ENCODE data around the gene FRMD6. TPM values are rescaled to one million over a fixed set of nuclear protein-coding genes. Genes with fewer than 3 reads are reported as not detected.

FRMD6 gene
- total and polyA plus RNA-seq, 9 donors, result 19.4 to 41.4 (median 27.1) TPM

DNA sequence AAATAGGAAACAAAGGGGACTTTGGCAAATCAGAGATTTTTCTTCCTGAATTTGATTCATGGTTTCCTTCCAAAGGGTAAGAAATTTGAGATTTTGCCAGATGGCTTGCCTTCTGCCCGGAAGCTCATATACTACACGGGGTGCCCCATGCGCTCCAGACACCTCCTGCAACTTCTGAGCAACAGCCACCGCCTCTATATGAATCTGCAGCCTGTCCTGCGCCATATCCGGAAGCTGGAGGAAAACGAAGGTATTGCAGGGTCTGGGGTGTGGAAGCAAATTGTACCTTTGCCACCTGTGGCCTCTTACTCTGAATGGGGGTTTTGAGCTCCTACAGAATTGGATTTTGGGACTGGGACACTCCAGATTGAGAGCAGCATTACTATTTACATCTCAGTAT is 63.5 kb downstream of the FRMD6 start:
- Histone ChIP-seq H3K9me3 (replicated peaks; ENCODE audit: control insufficient read depth, low read depth, low read length) (no peaks in the 10 kb centered on the region), H3K27ac (ENCODE audit: low read length) (no peak overlapping the region), H3K4me3 (ENCODE audit: low read length) (no peak overlapping the region), H3K27me3 (ENCODE audit: control insufficient read depth, insufficient read depth, low read length) (no peaks in the 10 kb centered on the region), H3K4me1 (ENCODE audit: control insufficient read depth, insufficient read depth, low read length) (no peaks in the 10 kb centered on the region), H3K36me3 (ENCODE audit: control insufficient read depth, insufficient read depth, low read length) (peaks cover 40% of the 10 kb centered on the region)
- WGBS (ENCODE audit: insufficient coverage), result 60% methylated on average over 4 of the region's 7 CpGs
- no peak for DNase-seq

- DNase-seq, result no peak
- 44% methylated on average over 1 of the region's 2 CpGs for WGBS (ENCODE audit: insufficient coverage)
Observed at GRCh38 chr14:51715742-51716141, 64.0 kb downstream of the FRMD6 start.

DNA sequence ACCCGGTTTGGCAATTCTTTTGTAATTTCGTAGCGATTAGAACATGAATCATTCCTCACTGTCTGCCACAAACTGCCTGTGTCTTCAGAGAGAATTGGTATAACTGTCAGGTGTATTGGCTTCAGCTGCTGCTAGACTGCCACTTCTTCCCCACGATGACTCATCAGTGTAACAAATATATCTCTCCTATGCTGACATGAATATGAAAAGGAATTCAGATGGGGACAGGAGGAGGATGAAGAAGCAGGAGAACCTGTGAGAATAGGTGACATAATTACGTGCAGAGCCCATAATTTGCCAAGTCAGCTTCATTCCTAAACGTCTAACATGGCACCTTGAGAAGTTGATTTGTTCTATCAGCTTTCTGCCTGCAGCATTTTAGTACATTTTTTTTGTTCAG is 64.9 kb downstream of the FRMD6 start:
- H3K9me3 ChIP-seq (replicated peaks; ENCODE audit: control insufficient read depth, low read depth, low read length), result no peaks in the 10 kb centered on the region
- WGBS (ENCODE audit: insufficient coverage), result no CpG with 5 or more reads among the region's 6 CpGs

More at GRCh38 chr14:51715742-51716141, 64.0 kb downstream of the FRMD6 start:
- Histone ChIP-seq H3K36me3 (ENCODE audit: control insufficient read depth, insufficient read depth, low read length) (peaks cover 44% of the 10 kb centered on the region), H3K4me1 (ENCODE audit: control insufficient read depth, insufficient read depth, low read length) (no peaks in the 10 kb centered on the region), H3K27ac (ENCODE audit: low read length) (no peak overlapping the region), H3K9me3 (replicated peaks; ENCODE audit: control insufficient read depth, low read depth, low read length) (no peaks in the 10 kb centered on the region), H3K27me3 (ENCODE audit: control insufficient read depth, insufficient read depth, low read length) (no peaks in the 10 kb centered on the region), H3K4me3 (ENCODE audit: low read length) (no peak overlapping the region)

DNA sequence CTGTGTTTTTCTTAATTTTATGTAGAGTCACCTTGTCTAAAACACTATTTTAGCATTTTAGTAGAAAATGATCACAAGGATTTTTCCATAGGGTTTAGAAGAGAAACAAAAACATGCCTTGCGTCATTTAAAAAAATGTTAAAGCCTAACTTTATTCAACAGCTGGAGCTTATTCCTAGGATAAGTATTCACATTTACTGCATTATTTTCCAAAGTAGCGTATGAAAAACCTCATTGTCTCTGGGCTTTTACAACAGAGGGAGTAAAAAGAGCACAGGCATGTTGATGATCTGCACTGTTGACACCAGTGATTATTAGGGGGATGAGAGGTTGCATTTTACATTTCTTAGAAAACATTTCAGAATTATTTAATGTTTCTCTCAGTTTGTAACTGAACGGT is 66.1 kb downstream of the FRMD6 start:
- Histone ChIP-seq H3K4me3 (ENCODE audit: low read length) (no peak overlapping the region), H3K9me3 (replicated peaks; ENCODE audit: control insufficient read depth, low read depth, low read length) (no peaks in the 10 kb centered on the region), H3K27ac (ENCODE audit: low read length) (no peak overlapping the region), H3K4me1 (ENCODE audit: control insufficient read depth, insufficient read depth, low read length) (no peaks in the 10 kb centered on the region), H3K27me3 (ENCODE audit: control insufficient read depth, insufficient read depth, low read length) (no peaks in the 10 kb centered on the region), H3K36me3 (ENCODE audit: control insufficient read depth, insufficient read depth, low read length) (peaks cover 59% of the 10 kb centered on the region)
- WGBS (ENCODE audit: insufficient coverage), result 57% methylated on average over 1 of the region's 3 CpGs
- no peak for DNase-seq

More for the DNA sequence above, 64.9 kb downstream of the FRMD6 start:
- no peaks in the 10 kb centered on the region for H3K4me1 ChIP-seq (ENCODE audit: control insufficient read depth, insufficient read depth, low read length)
- no peaks in the 10 kb centered on the region for H3K27me3 ChIP-seq (ENCODE audit: control insufficient read depth, insufficient read depth, low read length)
- H3K4me3 ChIP-seq (ENCODE audit: low read length), result no peak overlapping the region
- H3K27ac ChIP-seq (ENCODE audit: low read length), result no peak overlapping the region
- no peak for DNase-seq
- H3K36me3 ChIP-seq (ENCODE audit: control insufficient read depth, insufficient read depth, low read length), result peaks cover 49% of the 10 kb centered on the region

- WGBS (ENCODE audit: insufficient coverage), result 99% methylated on average over 17 of the region's 17 CpGs
- peaks cover 62% of the 10 kb centered on the region for H3K36me3 ChIP-seq (ENCODE audit: control insufficient read depth, insufficient read depth, low read length)
- H3K9me3 ChIP-seq (replicated peaks; ENCODE audit: control insufficient read depth, low read depth, low read length), result no peaks in the 10 kb centered on the region
- H3K4me1 ChIP-seq (ENCODE audit: control insufficient read depth, insufficient read depth, low read length), result no peaks in the 10 kb centered on the region
- H3K27ac ChIP-seq (ENCODE audit: low read length), result no peak overlapping the region
- H3K27me3 ChIP-seq (ENCODE audit: control insufficient read depth, insufficient read depth, low read length), result no peaks in the 10 kb centered on the region
- no peak for DNase-seq
- H3K4me3 ChIP-seq (ENCODE audit: low read length), result no peak overlapping the region
Observed at GRCh38 chr14:51719955-51720354, 68.2 kb downstream of the FRMD6 start.

- H3K27me3 ChIP-seq (ENCODE audit: control insufficient read depth, insufficient read depth, low read length), result no peaks in the 10 kb centered on the region
- no peak overlapping the region for H3K4me3 ChIP-seq (ENCODE audit: low read length)
- peaks cover 58% of the 10 kb centered on the region for H3K36me3 ChIP-seq (ENCODE audit: control insufficient read depth, insufficient read depth, low read length)
- H3K27ac ChIP-seq (ENCODE audit: low read length), result no peak overlapping the region
- DNase-seq, result no peak
- H3K4me1 ChIP-seq (ENCODE audit: control insufficient read depth, insufficient read depth, low read length), result no peaks in the 10 kb centered on the region
- WGBS (ENCODE audit: insufficient coverage), result no CpG with 5 or more reads among the region's 3 CpGs
- no peaks in the 10 kb centered on the region for H3K9me3 ChIP-seq (replicated peaks; ENCODE audit: control insufficient read depth, low read depth, low read length)
Observed at GRCh38 chr14:51723990-51724389, 72.3 kb downstream of the FRMD6 start.

DNA sequence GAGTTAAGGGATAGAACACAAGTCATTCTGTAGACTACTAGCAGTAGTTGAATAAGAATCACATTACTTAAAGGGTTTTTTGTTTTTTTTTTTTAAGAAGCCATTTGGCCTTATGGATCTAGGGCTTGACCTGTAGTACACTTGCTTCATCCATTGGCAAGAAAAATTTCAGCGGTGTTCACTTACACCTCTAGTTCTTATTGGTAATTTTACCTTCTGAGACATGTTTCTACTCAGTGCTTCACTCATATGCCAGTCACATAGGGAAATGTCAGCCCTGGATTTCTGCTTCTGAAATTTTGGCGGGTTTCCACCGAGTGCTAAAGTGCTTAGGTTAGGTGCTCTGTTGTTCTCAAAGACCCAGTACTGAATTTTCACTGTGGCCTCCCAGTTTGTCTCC is 72.9 kb downstream of the FRMD6 start:
- no peak for DNase-seq
- Histone ChIP-seq H3K4me1 (ENCODE audit: control insufficient read depth, insufficient read depth, low read length) (no peaks in the 10 kb centered on the region), H3K27me3 (ENCODE audit: control insufficient read depth, insufficient read depth, low read length) (no peaks in the 10 kb centered on the region), H3K4me3 (ENCODE audit: low read length) (no peak overlapping the region), H3K36me3 (ENCODE audit: control insufficient read depth, insufficient read depth, low read length) (peaks cover 58% of the 10 kb centered on the region), H3K27ac (ENCODE audit: low read length) (no peak overlapping the region), H3K9me3 (replicated peaks; ENCODE audit: control insufficient read depth, low read depth, low read length) (no peaks in the 10 kb centered on the region)
- WGBS (ENCODE audit: insufficient coverage), result 67% methylated on average over 1 of the region's 3 CpGs

GRCh38 chr14:51725061-51725460 is 73.4 kb downstream of the FRMD6 start:
- H3K27ac ChIP-seq (ENCODE audit: low read length), result no peak overlapping the region
- DNase-seq, result no peak
- H3K36me3 ChIP-seq (ENCODE audit: control insufficient read depth, insufficient read depth, low read length), result peaks cover 55% of the 10 kb centered on the region
- WGBS (ENCODE audit: insufficient coverage), result no CpG with 5 or more reads among the region's 3 CpGs
- H3K9me3 ChIP-seq (replicated peaks; ENCODE audit: control insufficient read depth, low read depth, low read length), result no peaks in the 10 kb centered on the region
- H3K4me3 ChIP-seq (ENCODE audit: low read length), result no peak overlapping the region
- H3K4me1 ChIP-seq (ENCODE audit: control insufficient read depth, insufficient read depth, low read length), result no peaks in the 10 kb centered on the region
- H3K27me3 ChIP-seq (ENCODE audit: control insufficient read depth, insufficient read depth, low read length), result no peaks in the 10 kb centered on the region

DNA sequence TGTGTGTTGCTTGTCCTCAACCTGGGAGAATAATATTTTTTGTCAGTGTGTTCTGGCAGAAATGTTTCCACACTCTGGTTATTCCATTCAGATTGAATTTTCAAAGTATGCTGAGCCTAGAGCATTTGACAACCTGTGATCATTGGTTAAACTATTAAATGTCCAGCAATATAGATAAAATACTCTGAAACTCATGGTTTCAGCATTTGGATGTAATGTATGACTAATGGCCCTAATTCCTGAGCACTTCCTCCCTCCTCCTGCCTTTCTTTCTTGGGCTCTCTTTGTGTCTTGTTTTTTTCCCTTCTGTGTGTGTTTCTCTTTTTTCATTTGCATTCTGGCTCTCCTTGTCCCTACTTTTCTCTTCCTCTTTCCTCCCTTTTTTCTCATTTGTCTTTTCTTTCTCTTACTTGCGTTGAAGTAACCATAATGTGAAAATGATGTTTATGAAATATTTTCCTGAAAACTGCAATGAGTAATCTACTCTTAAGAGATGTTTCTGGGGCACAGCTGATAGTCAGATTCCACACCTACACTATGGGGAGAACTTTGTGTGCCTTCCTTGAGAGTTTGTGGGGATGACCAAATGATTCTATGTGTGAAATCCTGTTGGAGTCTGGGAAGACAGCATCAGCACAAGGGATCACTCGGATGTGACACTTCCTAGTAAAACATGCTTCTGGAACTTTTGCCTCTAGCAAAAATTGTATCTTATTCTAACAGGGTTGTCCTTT is 74.6 kb downstream of the FRMD6 start:
- Histone ChIP-seq H3K27me3 (ENCODE audit: control insufficient read depth, insufficient read depth, low read length) (no peaks in the 10 kb centered on the region), H3K27ac (ENCODE audit: low read length) (no peak overlapping the region), H3K9me3 (replicated peaks; ENCODE audit: control insufficient read depth, low read depth, low read length) (no peaks in the 10 kb centered on the region), H3K36me3 (ENCODE audit: control insufficient read depth, insufficient read depth, low read length) (peaks cover 44% of the 10 kb centered on the region), H3K4me1 (ENCODE audit: control insufficient read depth, insufficient read depth, low read length) (no peaks in the 10 kb centered on the region), H3K4me3 (ENCODE audit: low read length) (no peak overlapping the region)
- WGBS (ENCODE audit: insufficient coverage), result no CpG with 5 or more reads among the region's 2 CpGs
- DNase-seq, result no peak

- 100% methylated on average over 4 of the region's 5 CpGs for WGBS (ENCODE audit: insufficient coverage)
Observed at GRCh38 chr14:51727526-51727925, 75.8 kb downstream of the FRMD6 start.

GRCh38 chr14:51730098-51730497 is 78.4 kb downstream of the FRMD6 start:
- peaks cover 23% of the 10 kb centered on the region for H3K36me3 ChIP-seq (ENCODE audit: control insufficient read depth, insufficient read depth, low read length)
- H3K9me3 ChIP-seq (replicated peaks; ENCODE audit: control insufficient read depth, low read depth, low read length), result no peaks in the 10 kb centered on the region
- no peak overlapping the region for H3K27ac ChIP-seq (ENCODE audit: low read length)
- no CpG with 5 or more reads among the region's 1 CpG for WGBS (ENCODE audit: insufficient coverage)
- DNase-seq, result no peak
- H3K4me3 ChIP-seq (ENCODE audit: low read length), result no peak overlapping the region
- no peaks in the 10 kb centered on the region for H3K4me1 ChIP-seq (ENCODE audit: control insufficient read depth, insufficient read depth, low read length)
- H3K27me3 ChIP-seq (ENCODE audit: control insufficient read depth, insufficient read depth, low read length), result no peaks in the 10 kb centered on the region

More at GRCh38 chr14:51727526-51727925, 75.8 kb downstream of the FRMD6 start:
- H3K4me1 ChIP-seq (ENCODE audit: control insufficient read depth, insufficient read depth, low read length), result no peaks in the 10 kb centered on the region
- no peaks in the 10 kb centered on the region for H3K9me3 ChIP-seq (replicated peaks; ENCODE audit: control insufficient read depth, low read depth, low read length)
- no peak overlapping the region for H3K4me3 ChIP-seq (ENCODE audit: low read length)
- no peak overlapping the region for H3K27ac ChIP-seq (ENCODE audit: low read length)
- DNase-seq, result no peak
- H3K36me3 ChIP-seq (ENCODE audit: control insufficient read depth, insufficient read depth, low read length), result peaks cover 36% of the 10 kb centered on the region
- no peaks in the 10 kb centered on the region for H3K27me3 ChIP-seq (ENCODE audit: control insufficient read depth, insufficient read depth, low read length)
